GM15510 (cell line): ENCODE results near the gene SELENOK.

Experiments used
- POLR2A ChIP-seq: IDR thresholded peaks from 3 replicates; pipeline ENCODE4 v1.6.1; 2011; ENCODE audit warnings: borderline replicate concordance; ENCODE audit not compliant: insufficient read length; ENCODE audit errors: extremely low read depth

Gene SELENOK

DNA sequence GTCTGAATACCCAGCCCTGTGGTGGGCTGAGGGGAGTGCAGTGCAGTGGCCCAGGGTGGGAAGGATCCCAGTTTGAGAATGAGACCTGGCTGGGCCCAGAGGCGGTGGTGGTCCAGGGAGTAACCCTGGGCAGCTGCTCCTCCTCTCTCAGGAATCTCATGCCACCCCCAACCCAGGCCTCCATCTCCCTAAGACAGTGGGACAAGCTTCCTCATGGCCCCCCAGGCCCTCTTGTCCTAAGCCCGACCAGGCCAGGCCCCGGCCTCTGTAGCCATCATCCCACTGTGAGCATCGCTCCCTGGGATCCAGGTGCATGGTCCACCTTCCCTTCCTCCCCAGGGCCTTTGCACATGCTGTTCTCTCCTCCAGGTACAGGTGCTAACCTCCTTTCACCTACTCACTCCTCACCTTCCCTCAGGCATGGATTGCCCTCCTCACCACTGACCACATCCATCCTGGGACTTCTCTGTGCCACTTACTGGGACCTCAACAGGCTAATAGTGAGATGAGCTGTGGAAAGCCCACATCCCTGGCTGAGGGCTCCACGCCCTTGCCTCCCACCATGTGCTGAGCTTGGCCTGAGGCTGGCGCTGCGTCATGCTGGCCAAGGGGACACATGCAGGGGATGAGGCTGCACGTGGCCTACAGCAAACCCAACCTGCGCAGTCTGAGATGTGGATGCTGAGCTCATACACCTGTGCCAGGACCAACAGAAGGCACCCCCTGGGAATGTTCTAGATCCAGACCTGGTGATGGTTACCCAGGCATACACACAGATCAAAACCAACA is 55.4 kb downstream of the SELENOK start:
- no peak for TF ChIP-seq POLR2A

DNA sequence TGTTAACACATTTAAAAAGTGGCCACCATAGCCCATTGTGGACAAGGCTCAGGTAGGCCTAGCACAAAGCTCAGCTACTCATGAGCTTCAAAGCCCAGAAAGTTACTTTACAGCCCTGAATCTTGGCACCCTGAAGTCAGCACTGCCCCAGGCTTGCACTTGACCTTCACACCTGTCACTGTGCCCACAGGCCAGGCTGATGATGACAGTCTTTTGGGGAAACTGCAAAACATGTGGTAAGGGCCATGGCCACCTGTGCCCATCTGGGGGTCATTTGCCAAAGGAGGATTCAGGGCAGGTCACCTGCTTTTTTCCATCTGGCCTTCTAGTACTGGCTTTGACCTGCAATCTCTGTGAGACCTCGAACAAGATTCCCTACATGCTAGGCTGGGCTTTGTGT is 56.4 kb downstream of the SELENOK start:
- no peak for TF ChIP-seq POLR2A

- no peak for TF ChIP-seq POLR2A
Observed at GRCh38 chr3:53834429-53835095, 57.1 kb downstream of the SELENOK start.
